ENCODE data around the gene MDC1. TPM values are rescaled to one million over a fixed set of nuclear protein-coding genes. Genes with fewer than 3 reads are reported as not detected.

MDC1 gene
- total RNA-seq, 4 donors from 2014 or later, result 2.4 to 7.4 (median 7.0) TPM

DNA sequence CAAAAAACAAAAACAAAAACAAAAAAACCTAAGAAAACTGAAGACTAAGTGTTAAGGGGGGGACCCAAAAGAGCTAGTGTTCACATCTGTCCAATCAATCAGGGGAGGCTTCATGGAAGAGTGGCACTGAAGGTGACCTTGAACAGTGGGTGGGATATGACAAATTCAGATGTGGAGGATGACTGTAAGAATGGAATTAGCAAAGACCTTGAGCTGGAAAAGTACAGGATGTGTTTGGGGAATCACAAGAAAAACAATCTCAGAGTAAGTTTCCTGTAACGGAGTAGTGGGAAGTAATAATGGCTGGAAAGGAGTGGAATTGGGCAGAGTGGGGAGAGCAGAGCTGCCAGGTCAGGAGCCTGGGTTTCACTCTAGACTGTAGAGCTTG, 30.2 kb upstream of the MDC1 start:
- Histone ChIP-seq H3K27ac (peak overlapping the region; percentile 67 to 95 (median 90)), H3K36me3 (no peaks in the 10 kb centered on the region), H3K4me1 (peaks cover 31 to 80% (median 50%) of the 10 kb centered on the region in 3 donors), H3K27me3 (no peaks in the 10 kb centered on the region), H3K9me3 (no peaks in the 10 kb centered on the region), H3K4me3 (no peak overlapping the region)
- intact Hi-C loops (cut with DNase I), result no loop called here
- WGBS, 2 donors, result 67 to 81% methylated on average over 1 of the region's 1 CpG
- no peak for TF ChIP-seq POLR2A (IDR thresholded peaks at IDR 0.05)
- TF ChIP-seq, protein P1, sequence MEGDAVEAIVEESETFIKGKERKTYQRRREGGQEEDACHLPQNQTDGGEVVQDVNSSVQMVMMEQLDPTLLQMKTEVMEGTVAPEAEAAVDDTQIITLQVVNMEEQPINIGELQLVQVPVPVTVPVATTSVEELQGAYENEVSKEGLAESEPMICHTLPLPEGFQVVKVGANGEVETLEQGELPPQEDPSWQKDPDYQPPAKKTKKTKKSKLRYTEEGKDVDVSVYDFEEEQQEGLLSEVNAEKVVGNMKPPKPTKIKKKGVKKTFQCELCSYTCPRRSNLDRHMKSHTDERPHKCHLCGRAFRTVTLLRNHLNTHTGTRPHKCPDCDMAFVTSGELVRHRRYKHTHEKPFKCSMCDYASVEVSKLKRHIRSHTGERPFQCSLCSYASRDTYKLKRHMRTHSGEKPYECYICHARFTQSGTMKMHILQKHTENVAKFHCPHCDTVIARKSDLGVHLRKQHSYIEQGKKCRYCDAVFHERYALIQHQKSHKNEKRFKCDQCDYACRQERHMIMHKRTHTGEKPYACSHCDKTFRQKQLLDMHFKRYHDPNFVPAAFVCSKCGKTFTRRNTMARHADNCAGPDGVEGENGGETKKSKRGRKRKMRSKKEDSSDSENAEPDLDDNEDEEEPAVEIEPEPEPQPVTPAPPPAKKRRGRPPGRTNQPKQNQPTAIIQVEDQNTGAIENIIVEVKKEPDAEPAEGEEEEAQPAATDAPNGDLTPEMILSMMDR (IDR thresholded peaks at IDR 0.05), result no peak
- DNase-seq, result no peak

DNA sequence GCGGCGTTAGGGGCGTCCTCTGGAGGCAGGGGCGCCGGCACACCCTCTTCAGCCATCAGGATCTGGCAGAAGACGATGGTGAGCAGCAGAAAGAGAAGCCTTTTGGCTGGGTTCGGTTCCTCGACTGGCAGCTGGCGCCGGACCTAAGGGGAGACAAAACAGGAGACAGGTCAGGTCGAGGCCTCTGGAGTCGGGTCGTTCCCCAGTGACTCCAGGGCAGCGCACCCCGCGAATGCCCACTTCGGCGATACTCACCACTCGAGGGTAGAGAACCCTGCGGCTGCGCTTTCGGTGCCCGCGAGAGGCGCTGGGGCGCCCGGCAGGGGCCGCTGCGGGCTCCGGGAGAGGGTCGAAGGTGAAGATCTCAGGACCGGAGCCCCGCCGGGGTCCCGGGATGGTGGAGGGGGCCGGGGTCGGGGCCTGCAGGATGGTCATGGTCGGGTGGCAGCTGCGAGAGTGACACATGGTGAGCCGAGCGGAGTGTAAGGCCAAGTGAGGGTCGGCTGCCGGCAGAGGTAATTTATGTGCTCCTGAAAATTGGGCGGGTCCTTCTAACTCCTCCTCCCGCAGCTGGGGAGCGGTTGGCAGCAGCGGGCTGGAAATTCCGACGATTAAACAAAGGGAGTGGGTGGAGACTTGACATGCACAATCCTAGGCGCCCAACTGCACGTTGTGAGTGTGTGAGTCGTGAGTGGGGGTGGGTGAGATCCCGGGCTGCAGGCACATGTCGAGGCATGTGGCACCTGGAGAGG, 27.1 kb upstream of the MDC1 start, which contains the start of gene IER3:
Gene IER3, minus strand, starts transcription at position 494 of the 752 bp plus-strand sequence. Its CDS starts 29 bp downstream, at position 465.
- Histone ChIP-seq H3K27me3 (no peaks in the 10 kb centered on the region), H3K36me3 (peaks cover 4 to 19% (median 12%) of the 10 kb centered on the region in 3 donors), H3K4me3 (peak within 1 kb of the TSS; percentile 58 to 90 (median 82)), H3K4me1 (peaks cover 21 to 79% (median 41%) of the 10 kb centered on the region in 3 donors), H3K27ac (peak within 1 kb of the TSS; percentile 92 to 99 (median 96)), H3K9me3 (no peaks in the 10 kb centered on the region)
- peak in 2 of 4 donors; percentile 90 to 95 for TF ChIP-seq POLR2A (IDR thresholded peaks at IDR 0.05)
- TF ChIP-seq, protein P1 (IDR thresholded peaks at IDR 0.05), result peak; percentile 37 to 71 (median 65)
- no peak for DNase-seq
- intact Hi-C loops (cut with DNase I), result loop anchor here (5.0 kb wide), 2 partner anchors 78 to 138 kb away; partner anchors contain the start of gene DDR1
- 0% methylated on average over 8 to 18 of the region's 54 CpGs for whole genome bisulfite sequencing, 2 donors

DNA sequence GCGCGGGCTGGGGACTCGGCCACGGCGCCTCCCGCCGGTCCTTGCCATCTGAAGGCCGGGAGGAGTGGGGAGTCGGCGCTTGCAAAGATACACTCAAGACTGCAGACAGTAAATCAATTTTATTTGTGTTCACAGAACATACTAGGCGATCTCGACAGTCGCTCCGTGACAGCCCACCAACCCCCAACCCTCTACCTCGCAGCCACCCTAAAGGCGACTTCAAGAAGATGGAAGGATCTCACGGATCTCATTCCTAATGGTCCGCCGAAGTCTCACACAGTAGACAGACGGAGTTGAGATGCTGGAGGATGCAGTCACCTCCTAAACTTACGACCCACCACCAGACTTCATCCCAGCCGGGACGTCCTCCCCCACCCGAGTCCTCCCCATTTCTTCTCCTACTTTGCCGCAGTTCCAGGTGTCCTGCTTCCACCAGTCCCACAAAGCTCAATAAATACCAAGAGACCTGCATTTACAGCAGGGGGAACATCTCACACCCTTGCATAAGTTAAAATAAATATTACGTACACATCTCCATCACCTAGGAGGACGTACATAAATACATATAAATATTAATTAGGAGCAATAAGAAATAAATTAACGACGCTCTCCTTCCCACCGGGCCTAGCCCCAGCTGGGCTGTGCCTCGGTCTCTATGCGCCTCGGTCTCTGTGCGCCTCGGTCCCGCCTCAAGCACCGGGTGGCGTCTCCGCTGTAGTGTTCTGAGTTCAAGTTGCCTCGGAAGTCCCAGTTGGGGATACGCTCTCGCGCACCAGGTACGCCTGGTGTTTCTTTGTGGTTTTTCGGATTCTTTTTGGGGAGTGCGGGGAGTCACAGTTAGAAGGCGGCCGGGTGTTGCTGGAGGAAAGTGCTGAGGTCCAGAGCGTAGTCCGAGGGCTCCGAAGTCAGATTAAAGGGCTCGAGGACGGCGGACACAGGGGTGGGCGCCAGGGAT, 26.3 kb upstream of the MDC1 start:
- WGBS, 2 donors, result 3 to 4% methylated on average over 44 of the region's 55 CpGs
- Histone ChIP-seq H3K4me3 (peak overlapping the region; percentile 58 to 90 (median 82)), H3K27ac (peak overlapping the region; percentile 92 to 99 (median 96)), H3K27me3 (no peaks in the 10 kb centered on the region), H3K36me3 (peaks cover 4 to 28% (median 15%) of the 10 kb centered on the region in 3 donors), H3K9me3 (no peaks in the 10 kb centered on the region), H3K4me1 (peaks cover 18 to 79% (median 34%) of the 10 kb centered on the region in 3 donors)
- TF ChIP-seq, protein P1 (IDR thresholded peaks at IDR 0.05), result peak in 1 of 6 experiments; percentile 2
- no peak for TF ChIP-seq POLR2A (IDR thresholded peaks at IDR 0.05)
- intact Hi-C loops (cut with DNase I), result loop anchor here (5.0 kb wide), 2 partner anchors 79 to 139 kb away; partner anchors contain the start of gene DDR1
- DNase-seq, result no peak

DNA sequence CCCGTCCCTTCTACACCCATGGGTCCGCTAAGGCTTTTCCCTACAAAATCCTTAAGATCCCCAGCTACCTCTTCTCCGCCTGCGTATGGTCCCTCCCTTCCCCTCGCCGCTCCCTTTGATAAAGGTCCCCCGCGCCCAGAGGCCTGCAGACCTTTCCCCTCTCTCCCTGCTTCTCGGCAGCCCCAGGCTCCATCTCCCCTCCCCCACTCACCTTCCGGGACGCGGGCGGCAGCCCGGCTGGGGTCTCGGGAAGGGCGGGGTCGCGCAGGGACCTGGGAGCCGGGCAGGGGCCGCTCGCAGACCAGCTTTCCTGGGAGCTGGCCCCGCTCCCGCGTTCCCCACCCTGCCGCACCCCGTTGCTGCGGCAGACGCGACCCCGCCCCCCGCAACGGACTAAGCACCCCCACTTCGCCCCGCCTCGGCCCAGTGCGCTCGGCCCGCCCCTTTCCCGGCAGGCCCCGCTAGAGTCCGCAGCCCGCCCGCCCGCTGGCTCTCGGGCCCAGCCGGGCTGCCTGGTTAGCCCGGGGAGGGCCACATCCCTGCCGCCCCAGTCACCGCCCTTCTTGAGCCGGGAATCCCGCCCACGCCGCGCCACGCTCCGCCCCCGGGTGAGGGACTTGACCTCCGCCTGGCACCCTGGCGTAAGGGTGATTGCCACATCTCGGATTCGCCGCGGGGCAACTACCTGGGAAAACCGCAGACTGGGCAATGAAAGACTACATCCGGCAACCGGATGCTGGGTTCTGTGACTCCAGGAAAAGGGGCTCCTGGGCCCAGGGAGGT, 25.4 kb upstream of the MDC1 start, which contains the start of gene FLOT1:
Gene FLOT1, minus strand, starts transcription at position 372 of the 783 bp plus-strand sequence. CDS start 498 bp downstream, outside the sequence.
- TF ChIP-seq, protein P1 (IDR thresholded peaks at IDR 0.05), result peak in 2 of 6 experiments; percentile 1 to 6
- TF ChIP-seq POLR2A (IDR thresholded peaks at IDR 0.05), result peak in 3 of 4 donors; percentile 37 to 74 (median 53)
- DNase-seq, result peak; percentile 75
- Histone ChIP-seq H3K4me3 (peak within 1 kb of the TSS; percentile 58 to 90 (median 82)), H3K36me3 (peaks cover 4 to 36% (median 15%) of the 10 kb centered on the region in 3 donors), H3K9me3 (no peaks in the 10 kb centered on the region), H3K27me3 (no peaks in the 10 kb centered on the region), H3K4me1 (peaks cover 18 to 79% (median 36%) of the 10 kb centered on the region in 3 donors), H3K27ac (peak within 1 kb of the TSS; percentile 92 to 99 (median 96))
- intact Hi-C loops (cut with DNase I), result loop anchor here (5.0 kb wide), 2 partner anchors 80 to 140 kb away; partner anchors contain the start of gene DDR1
- 1% methylated on average over 9 to 23 of the region's 66 CpGs for WGBS, 2 donors

Measured in esophagus squamous epithelium (tissue), 5 donors.